ENCODE results near the gene TRPM2. TPM values are rescaled to one million over a fixed set of nuclear protein-coding genes. Genes with fewer than 3 reads are reported as not detected.

TRPM2 gene
- total and polyA plus RNA-seq, 8 donors: 0.46 to 8.7 (median 2.6) TPM

DNA sequence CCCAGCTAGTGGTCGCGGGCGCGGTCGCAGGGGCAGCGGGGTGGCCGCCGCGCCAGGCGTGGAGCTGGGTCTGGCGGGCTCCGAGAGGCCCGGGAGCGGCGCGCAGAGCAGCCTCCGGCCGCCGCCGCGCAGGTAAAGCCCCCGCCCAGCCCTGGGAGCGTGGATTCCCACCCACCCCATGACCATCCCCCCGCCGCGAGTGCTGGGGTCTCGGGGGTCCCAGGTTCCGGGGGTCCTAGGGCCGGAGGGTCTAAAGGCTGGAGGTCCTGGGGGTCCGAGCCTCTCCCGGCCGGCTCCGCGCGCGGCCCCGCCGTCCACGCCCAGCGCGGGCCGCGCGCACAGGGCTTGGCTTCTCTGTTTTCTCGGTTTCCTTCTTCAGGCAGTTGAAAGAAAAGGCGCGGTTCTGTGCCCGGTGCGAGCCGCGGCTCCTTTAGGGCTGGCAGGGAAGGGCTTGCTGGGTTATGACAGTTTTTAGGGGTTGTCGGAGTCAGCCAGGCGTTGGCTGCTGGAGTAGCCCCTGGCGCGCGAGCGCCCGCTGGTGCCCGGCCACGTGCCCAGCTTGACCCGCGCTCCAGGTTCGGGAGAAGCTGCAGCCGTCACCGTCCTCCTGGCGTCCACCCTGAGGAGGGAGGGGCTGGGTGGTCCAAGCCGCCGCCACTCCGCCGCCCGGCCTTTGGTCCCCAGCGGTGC is 102.2 kb downstream of the TRPM2 start:
- peak overlapping the region; percentile 57 to 84 (median 61) for H3K4me3 ChIP-seq
- no peaks in the 10 kb centered on the region for H3K9me3 ChIP-seq
- H3K36me3 ChIP-seq: no peaks in the 10 kb centered on the region
- peaks cover 0 to 5% (median 0%) of the 10 kb centered on the region in 3 donors for H3K4me1 ChIP-seq
- intact Hi-C loops (cut with DNase I): no loop called here
- no peaks in the 10 kb centered on the region for H3K27me3 ChIP-seq
- FAIRE-seq (no peak), ATAC-seq (peak; percentile 70 to 81 (median 75)), DNase-seq (peak; percentile 41 to 84 (median 62))
- H3K27ac ChIP-seq: no peak overlapping the region
- TF ChIP-seq, protein P1, sequence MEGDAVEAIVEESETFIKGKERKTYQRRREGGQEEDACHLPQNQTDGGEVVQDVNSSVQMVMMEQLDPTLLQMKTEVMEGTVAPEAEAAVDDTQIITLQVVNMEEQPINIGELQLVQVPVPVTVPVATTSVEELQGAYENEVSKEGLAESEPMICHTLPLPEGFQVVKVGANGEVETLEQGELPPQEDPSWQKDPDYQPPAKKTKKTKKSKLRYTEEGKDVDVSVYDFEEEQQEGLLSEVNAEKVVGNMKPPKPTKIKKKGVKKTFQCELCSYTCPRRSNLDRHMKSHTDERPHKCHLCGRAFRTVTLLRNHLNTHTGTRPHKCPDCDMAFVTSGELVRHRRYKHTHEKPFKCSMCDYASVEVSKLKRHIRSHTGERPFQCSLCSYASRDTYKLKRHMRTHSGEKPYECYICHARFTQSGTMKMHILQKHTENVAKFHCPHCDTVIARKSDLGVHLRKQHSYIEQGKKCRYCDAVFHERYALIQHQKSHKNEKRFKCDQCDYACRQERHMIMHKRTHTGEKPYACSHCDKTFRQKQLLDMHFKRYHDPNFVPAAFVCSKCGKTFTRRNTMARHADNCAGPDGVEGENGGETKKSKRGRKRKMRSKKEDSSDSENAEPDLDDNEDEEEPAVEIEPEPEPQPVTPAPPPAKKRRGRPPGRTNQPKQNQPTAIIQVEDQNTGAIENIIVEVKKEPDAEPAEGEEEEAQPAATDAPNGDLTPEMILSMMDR (IDR thresholded peaks at IDR 0.05): no peak
- WGBS, 2 donors: 1% methylated on average over 51 to 72 of the region's 72 CpGs

- FAIRE-seq: no peak
- TF ChIP-seq, protein P1 (IDR thresholded peaks at IDR 0.05): no peak
- Histone ChIP-seq H3K4me1 (peaks cover 0 to 5% (median 0%) of the 10 kb centered on the region in 3 donors), H3K27me3 (no peaks in the 10 kb centered on the region), H3K4me3 (peak overlapping the region; percentile 57 to 84 (median 61)), H3K9me3 (no peaks in the 10 kb centered on the region), H3K36me3 (no peaks in the 10 kb centered on the region), H3K27ac (no peak overlapping the region)
- 65 to 73% methylated on average over 35 of the region's 35 CpGs for WGBS, 2 donors
- DNase-seq: peak in 1 of 6 donors; percentile 75
- intact Hi-C loops (cut with DNase I): no loop called here
- peak in 1 of 4 donors; percentile 7 for ATAC-seq
Observed at GRCh38 chr21:44456214-44456914, 102.9 kb downstream of the TRPM2 start.

DNA sequence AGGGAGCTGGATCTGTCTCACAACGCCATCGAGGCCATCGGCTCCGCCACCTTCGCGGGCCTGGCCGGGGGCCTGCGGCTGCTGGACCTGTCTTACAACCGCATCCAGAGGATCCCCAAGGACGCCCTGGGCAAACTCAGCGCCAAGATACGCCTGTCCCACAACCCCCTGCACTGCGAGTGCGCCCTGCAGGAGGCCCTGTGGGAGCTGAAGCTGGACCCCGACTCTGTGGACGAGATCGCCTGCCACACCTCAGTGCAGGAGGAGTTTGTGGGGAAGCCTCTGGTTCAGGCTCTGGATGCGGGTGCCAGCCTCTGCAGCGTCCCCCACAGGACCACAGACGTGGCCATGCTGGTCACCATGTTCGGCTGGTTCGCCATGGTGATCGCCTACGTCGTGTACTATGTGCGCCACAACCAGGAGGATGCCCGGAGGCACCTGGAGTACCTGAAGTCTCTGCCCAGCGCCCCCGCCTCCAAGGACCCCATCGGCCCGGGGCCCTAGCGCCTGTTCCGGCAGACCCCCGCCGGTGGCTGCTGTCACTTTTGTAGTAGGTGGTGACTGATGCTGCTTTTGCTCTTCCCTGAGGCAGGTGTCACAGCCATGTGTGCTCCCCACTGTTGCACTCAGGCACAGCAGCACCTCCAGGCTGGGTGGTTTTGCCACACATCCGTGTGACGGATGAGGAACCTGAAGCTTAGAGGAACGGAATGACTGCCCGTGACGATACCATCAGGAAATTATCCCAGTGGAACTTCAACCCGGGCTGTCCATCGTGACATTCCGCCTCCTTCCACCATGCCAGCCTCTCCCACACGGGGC is 103.7 kb downstream of the TRPM2 start:
- intact Hi-C loops (cut with DNase I): no loop called here
- no peak for FAIRE-seq
- H3K27me3 ChIP-seq: no peaks in the 10 kb centered on the region
- peaks cover 0 to 5% (median 0%) of the 10 kb centered on the region in 3 donors for H3K4me1 ChIP-seq
- TF ChIP-seq, protein P1 (IDR thresholded peaks at IDR 0.05): no peak
- no peak for ATAC-seq
- no peaks in the 10 kb centered on the region for H3K9me3 ChIP-seq
- WGBS, 2 donors: 90 to 95% methylated on average over 44 of the region's 44 CpGs
- no peak overlapping the region for H3K4me3 ChIP-seq
- H3K27ac ChIP-seq: no peak overlapping the region
- no peaks in the 10 kb centered on the region for H3K36me3 ChIP-seq
- DNase-seq: peak in 1 of 6 donors; percentile 75

DNA sequence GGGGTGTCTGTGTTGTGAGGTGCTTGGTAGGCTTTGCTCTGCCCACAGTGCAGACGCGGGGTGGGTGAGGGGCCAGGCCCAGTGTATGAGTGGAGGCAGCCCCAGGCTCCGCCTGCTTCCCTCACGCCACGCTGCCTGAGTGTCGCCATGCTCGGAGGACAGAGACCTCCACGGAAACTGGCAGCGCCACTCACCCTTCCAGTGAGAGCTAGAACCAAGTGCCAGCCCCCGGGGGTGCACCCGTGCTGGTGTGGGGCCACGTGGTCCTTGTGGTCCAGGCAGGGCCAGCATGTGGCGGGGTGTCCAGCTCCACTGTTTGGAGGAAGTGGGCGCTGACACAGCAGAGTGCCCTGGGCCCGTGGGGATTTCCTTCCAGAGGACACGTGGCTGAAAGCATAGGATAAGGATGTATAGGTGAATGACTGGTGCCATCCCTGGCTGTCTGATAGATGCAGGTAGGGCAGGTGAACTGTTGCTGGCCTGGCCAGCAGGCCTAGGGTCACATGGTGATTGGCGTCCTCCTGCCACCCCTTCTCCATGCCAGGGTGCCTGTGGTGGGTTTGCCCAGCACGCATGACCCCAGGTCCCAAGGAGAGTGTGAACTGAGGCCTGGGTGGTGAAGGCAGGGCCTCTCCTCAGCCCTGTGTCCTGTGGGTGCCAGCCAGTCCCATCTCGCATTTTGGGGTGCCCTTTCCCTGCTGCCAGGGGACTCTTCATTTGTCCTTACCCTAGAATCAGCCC is 105.7 kb downstream of the TRPM2 start:
- no peak for FAIRE-seq
- H3K9me3 ChIP-seq: no peaks in the 10 kb centered on the region
- H3K36me3 ChIP-seq: no peaks in the 10 kb centered on the region
- intact Hi-C loops (cut with DNase I): no loop called here
- TF ChIP-seq, protein P1 (IDR thresholded peaks at IDR 0.05): no peak
- H3K27ac ChIP-seq: no peak overlapping the region
- H3K27me3 ChIP-seq: no peaks in the 10 kb centered on the region
- peaks cover 0 to 5% (median 0%) of the 10 kb centered on the region in 3 donors for H3K4me1 ChIP-seq
- H3K4me3 ChIP-seq: no peak overlapping the region
- ATAC-seq: no peak
- peak in 1 of 6 donors; percentile 60 for DNase-seq
- WGBS, 2 donors: 87 to 91% methylated on average over 18 to 19 of the region's 19 CpGs

Data from pancreas (tissue), 10 donors.